ENCODE results near the gene SAP30BP.

Gene SAP30BP

DNA sequence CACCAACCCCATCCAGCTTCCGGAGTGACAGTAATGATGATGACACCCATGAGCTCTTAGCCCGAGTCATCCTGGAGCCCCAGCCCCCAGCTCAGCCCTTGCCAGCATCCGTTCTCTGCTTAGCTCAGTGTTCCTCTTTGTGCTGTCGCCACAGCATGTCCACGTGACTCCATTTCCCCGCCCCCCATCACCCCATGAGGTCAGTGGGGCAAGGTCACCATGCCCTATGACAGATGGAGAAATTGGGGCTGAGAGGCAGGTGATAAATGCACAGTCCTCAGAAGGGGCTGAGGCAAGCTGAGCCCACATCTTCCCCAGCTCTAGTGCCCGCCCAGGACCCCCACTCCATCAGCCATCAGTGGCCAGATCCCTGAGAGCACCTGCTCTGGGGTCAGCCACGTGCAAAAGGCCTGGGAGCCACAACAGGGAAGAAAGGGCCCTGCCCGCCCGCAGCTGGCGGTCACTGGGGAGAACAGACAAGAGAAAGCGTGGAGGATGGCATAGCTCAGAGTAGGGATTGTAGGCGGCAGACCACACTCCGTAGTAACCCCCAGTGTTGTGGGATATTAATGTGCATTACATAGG, 71.2 kb downstream of the SAP30BP start:
- TF ChIP-seq TAF1 (IDR thresholded peaks at IDR 0.05; ENCODE audit: low read depth) = no peak
- peak; percentile 35; the same call in 1 of the 2 replicates for TF ChIP-seq USF1 (IDR thresholded peaks at IDR 0.05)

GRCh38 chr17:75739174-75739573, 72.0 kb downstream of the SAP30BP start:
- no peak for TF ChIP-seq TCF12 (IDR thresholded peaks at IDR 0.05; ENCODE audit: low read depth)
- no peak for TF ChIP-seq EP300 (IDR thresholded peaks at IDR 0.05; ENCODE audit: borderline replicate concordance)
- no peak for TF ChIP-seq ZBTB7A (IDR thresholded peaks at IDR 0.05; ENCODE audit: low read depth)
- no peak for TF ChIP-seq TEAD4 (IDR thresholded peaks at IDR 0.05)
- TF ChIP-seq FOXM1 (IDR thresholded peaks at IDR 0.05; ENCODE audit: borderline replicate concordance, low read depth) = no peak
- no peak for TF ChIP-seq YY1 (IDR thresholded peaks at IDR 0.05; ENCODE audit: low read depth)
- no peak for TF ChIP-seq TAF1 (IDR thresholded peaks at IDR 0.05; ENCODE audit: low read depth)
- no peak for TF ChIP-seq NFIC (IDR thresholded peaks at IDR 0.05)
- TF ChIP-seq USF1 (IDR thresholded peaks at IDR 0.05) = no peak
- TF ChIP-seq EGR1 (IDR thresholded peaks at IDR 0.05) = no peak
- TF ChIP-seq MAX (IDR thresholded peaks at IDR 0.05) = no peak
- TF ChIP-seq CEBPB (IDR thresholded peaks at IDR 0.05) = no peak

GRCh38 chr17:75739801-75740200, 72.7 kb downstream of the SAP30BP start:
- no peak for TF ChIP-seq MAX (IDR thresholded peaks at IDR 0.05)
- TF ChIP-seq TEAD4 (IDR thresholded peaks at IDR 0.05) = no peak
- TF ChIP-seq TCF12 (IDR thresholded peaks at IDR 0.05; ENCODE audit: low read depth) = no peak
- no peak for TF ChIP-seq TAF1 (IDR thresholded peaks at IDR 0.05; ENCODE audit: low read depth)
- TF ChIP-seq ZBTB7A (IDR thresholded peaks at IDR 0.05; ENCODE audit: low read depth) = no peak
- no peak for TF ChIP-seq CEBPB (IDR thresholded peaks at IDR 0.05)
- TF ChIP-seq EP300 (IDR thresholded peaks at IDR 0.05; ENCODE audit: borderline replicate concordance) = no peak
- no peak for TF ChIP-seq EGR1 (IDR thresholded peaks at IDR 0.05)
- TF ChIP-seq, protein P1, sequence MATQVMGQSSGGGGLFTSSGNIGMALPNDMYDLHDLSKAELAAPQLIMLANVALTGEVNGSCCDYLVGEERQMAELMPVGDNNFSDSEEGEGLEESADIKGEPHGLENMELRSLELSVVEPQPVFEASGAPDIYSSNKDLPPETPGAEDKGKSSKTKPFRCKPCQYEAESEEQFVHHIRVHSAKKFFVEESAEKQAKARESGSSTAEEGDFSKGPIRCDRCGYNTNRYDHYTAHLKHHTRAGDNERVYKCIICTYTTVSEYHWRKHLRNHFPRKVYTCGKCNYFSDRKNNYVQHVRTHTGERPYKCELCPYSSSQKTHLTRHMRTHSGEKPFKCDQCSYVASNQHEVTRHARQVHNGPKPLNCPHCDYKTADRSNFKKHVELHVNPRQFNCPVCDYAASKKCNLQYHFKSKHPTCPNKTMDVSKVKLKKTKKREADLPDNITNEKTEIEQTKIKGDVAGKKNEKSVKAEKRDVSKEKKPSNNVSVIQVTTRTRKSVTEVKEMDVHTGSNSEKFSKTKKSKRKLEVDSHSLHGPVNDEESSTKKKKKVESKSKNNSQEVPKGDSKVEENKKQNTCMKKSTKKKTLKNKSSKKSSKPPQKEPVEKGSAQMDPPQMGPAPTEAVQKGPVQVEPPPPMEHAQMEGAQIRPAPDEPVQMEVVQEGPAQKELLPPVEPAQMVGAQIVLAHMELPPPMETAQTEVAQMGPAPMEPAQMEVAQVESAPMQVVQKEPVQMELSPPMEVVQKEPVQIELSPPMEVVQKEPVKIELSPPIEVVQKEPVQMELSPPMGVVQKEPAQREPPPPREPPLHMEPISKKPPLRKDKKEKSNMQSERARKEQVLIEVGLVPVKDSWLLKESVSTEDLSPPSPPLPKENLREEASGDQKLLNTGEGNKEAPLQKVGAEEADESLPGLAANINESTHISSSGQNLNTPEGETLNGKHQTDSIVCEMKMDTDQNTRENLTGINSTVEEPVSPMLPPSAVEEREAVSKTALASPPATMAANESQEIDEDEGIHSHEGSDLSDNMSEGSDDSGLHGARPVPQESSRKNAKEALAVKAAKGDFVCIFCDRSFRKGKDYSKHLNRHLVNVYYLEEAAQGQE (IDR thresholded peaks at IDR 0.05; ENCODE audit: low read depth) = no peak
- no peak for TF ChIP-seq YY1 (IDR thresholded peaks at IDR 0.05; ENCODE audit: low read depth)
- no peak for TF ChIP-seq RAD21 (IDR thresholded peaks at IDR 0.05; ENCODE audit: low read depth)
- TF ChIP-seq USF1 (IDR thresholded peaks at IDR 0.05) = no peak

- TF ChIP-seq, protein P1 (IDR thresholded peaks at IDR 0.05; ENCODE audit: low read depth) = no peak
- no peak for TF ChIP-seq TCF12 (IDR thresholded peaks at IDR 0.05; ENCODE audit: low read depth)
- no peak for TF ChIP-seq YY1 (IDR thresholded peaks at IDR 0.05; ENCODE audit: low read depth)
- TF ChIP-seq USF1 (IDR thresholded peaks at IDR 0.05) = no peak
- TF ChIP-seq NFIC (IDR thresholded peaks at IDR 0.05) = no peak
- no peak for TF ChIP-seq RAD21 (IDR thresholded peaks at IDR 0.05; ENCODE audit: low read depth)
- no peak for TF ChIP-seq MAX (IDR thresholded peaks at IDR 0.05)
- no peak for TF ChIP-seq ZBTB7A (IDR thresholded peaks at IDR 0.05; ENCODE audit: low read depth)
- TF ChIP-seq CEBPB (IDR thresholded peaks at IDR 0.05) = no peak
- no peak for TF ChIP-seq TAF1 (IDR thresholded peaks at IDR 0.05; ENCODE audit: low read depth)
- no peak for TF ChIP-seq FOXM1 (IDR thresholded peaks at IDR 0.05; ENCODE audit: borderline replicate concordance, low read depth)
Measured at GRCh38 chr17:75740215-75740614, 73.1 kb downstream of the SAP30BP start.

DNA sequence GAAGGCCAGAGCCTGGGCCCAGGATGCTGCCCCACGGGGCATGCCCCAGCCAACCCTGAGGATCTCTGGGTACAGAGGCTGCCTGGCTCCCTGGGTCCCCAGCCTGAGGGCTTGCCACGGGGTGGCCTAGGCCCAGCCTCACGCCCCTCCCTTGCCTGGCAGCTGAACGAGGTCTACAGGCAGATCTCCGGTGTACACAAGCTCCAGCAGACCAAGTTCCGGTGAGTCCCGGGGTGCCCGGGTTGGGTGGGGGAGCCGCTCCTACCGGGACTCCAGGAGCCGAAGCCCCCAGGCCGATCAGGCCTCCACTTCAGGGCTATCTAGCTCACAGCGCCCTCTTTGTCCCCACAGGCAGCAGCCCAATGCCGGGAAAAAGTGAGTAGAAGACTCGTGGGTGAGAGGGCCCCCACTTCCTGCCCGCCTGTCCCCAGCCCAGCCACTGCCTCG, 73.5 kb downstream of the SAP30BP start:
- no peak for TF ChIP-seq NFIC (IDR thresholded peaks at IDR 0.05)
- TF ChIP-seq CREB1 (IDR thresholded peaks at IDR 0.05; ENCODE audit: low read depth) = no peak
- no peak for TF ChIP-seq YY1 (IDR thresholded peaks at IDR 0.05; ENCODE audit: low read depth)
- TF ChIP-seq TCF12 (IDR thresholded peaks at IDR 0.05; ENCODE audit: low read depth) = no peak
- TF ChIP-seq EGR1 (IDR thresholded peaks at IDR 0.05) = no peak
- no peak for TF ChIP-seq TEAD4 (IDR thresholded peaks at IDR 0.05)
